ENCODE results near the gene ELP5.

Gene ELP5

DNA sequence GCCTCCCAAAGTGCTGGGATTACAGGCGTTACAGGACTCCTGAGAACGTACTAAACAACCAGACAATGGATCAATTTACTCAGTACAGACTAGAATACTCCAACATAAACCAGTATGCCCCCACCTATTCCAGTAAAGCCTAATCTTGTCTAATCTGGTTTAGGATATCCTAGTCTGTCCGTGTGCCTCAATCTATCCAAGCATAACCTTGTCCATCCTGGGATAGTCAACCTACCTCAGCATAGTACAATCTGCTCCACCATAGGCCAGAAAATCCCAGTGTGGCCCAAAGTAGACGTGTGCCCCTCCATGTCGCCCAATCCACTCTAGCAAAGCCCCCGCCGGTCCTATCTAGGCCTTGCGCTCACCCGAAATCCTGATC is 18.3 kb upstream of the ELP5 start:
- H3K4me1 ChIP-seq (ENCODE audit: control insufficient read depth, insufficient read depth, low read length) = peaks cover 9% of the 10 kb centered on the region
- peak overlapping the region; percentile 59 for H3K9ac ChIP-seq (ENCODE audit: low read length)
- peak overlapping the region; percentile 80 for H3K27ac ChIP-seq (ENCODE audit: low read depth, low read length)
- peaks cover 23% of the 10 kb centered on the region for H3K36me3 ChIP-seq (ENCODE audit: control insufficient read depth, insufficient read depth, low read length)
- peak overlapping the region; percentile 73 for H3K4me3 ChIP-seq (ENCODE audit: low read length)
- H3K27me3 ChIP-seq (ENCODE audit: control insufficient read depth, insufficient read depth, low read length) = no peaks in the 10 kb centered on the region

DNA sequence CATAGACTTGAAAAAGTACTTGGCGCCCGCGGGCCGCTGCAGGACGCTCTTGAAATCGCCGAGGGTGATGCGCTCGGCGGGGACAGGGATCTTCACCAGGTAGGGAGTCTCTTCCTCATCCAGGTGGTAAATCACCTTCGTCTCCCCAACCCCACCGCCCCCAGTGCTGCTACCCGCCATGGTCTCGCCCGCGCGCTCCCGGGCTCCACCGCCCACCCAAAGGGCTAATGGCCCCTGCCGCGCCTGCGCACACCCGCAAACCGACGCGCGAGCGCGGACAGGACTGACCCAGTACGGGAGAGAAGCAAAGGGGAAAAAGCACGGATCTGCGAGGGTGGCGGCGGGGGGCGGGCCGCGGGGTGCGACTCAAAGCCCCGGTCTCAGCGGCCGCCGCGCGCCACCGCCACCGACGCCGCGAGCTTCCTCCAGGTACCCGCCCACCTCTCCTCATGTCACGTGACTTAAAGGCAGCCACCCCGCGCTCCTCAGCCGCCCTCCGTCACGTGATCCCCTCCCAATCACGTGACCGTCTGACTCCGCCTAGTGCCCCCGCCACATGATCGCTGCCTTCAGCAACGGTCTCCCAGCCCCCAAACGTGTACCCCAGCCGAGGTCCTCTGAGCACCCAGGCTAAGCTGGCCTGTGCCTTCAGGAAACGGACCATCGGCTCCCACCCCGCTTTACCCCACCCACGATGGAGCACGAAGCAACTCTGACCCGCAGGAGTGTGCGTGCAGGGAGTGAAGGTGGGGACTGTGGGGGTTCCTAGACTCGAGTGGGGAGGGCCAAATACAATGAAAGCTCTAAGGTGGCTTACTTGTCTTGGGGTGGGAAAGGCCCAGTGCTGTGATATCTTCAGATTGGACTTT is 17.7 kb upstream of the ELP5 start, which contains the start of gene DVL2:
DVL2 (minus strand) TSS at position 435 of the 869 bp plus-strand sequence; CDS start at position 180, 255 bp downstream.
- Histone ChIP-seq H3K36me3 (ENCODE audit: control insufficient read depth, insufficient read depth, low read length) (peaks cover 17% of the 10 kb centered on the region), H3K4me1 (ENCODE audit: control insufficient read depth, insufficient read depth, low read length) (peaks cover 9% of the 10 kb centered on the region), H3K4me3 (ENCODE audit: low read length) (peak within 1 kb of the TSS; percentile 73)

GRCh38 chr17:7235693-7236665 is 16.0 kb upstream of the ELP5 start:
- Histone ChIP-seq H3K4me1 (ENCODE audit: control insufficient read depth, insufficient read depth, low read length) (peaks cover 15% of the 10 kb centered on the region), H3K36me3 (ENCODE audit: control insufficient read depth, insufficient read depth, low read length) (peaks cover 11% of the 10 kb centered on the region), H3K27me3 (ENCODE audit: control insufficient read depth, insufficient read depth, low read length) (no peaks in the 10 kb centered on the region), H3K9ac (ENCODE audit: low read length) (no peak overlapping the region), H3K27ac (ENCODE audit: low read depth, low read length) (no peak overlapping the region), H3K4me3 (ENCODE audit: low read length) (no peak overlapping the region)

More for the DNA sequence above, 17.7 kb upstream of the ELP5 start, which contains the start of gene DVL2:
- Histone ChIP-seq H3K9ac (ENCODE audit: low read length) (peak within 1 kb of the TSS; percentile 59), H3K27me3 (ENCODE audit: control insufficient read depth, insufficient read depth, low read length) (no peaks in the 10 kb centered on the region), H3K27ac (ENCODE audit: low read depth, low read length) (peak within 1 kb of the TSS; percentile 80)

DNA sequence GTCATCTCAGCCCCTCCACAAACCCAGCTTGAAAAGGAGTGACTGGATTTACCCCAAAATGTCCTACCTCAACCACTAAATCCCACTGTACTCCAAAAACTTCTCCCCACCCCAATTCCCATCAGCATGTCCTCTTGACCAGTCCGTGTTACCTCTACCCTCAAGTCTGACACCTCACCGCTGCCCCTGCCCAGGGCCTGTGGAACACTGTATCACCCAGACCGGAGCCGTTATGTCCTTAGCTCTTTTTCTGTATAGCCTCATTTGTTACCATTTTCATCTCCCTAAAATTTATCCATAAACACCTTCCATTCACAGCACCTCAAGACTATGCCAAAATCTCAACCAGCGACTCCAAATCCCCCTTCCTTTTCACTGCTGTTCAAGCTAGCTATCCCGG is 15.2 kb upstream of the ELP5 start:
- Histone ChIP-seq H3K4me1 (ENCODE audit: control insufficient read depth, insufficient read depth, low read length) (peaks cover 20% of the 10 kb centered on the region), H3K4me3 (ENCODE audit: low read length) (no peak overlapping the region), H3K9ac (ENCODE audit: low read length) (no peak overlapping the region), H3K27ac (ENCODE audit: low read depth, low read length) (peak overlapping the region; percentile 87), H3K27me3 (ENCODE audit: control insufficient read depth, insufficient read depth, low read length) (no peaks in the 10 kb centered on the region), H3K36me3 (ENCODE audit: control insufficient read depth, insufficient read depth, low read length) (peaks cover 14% of the 10 kb centered on the region)

- Histone ChIP-seq H3K36me3 (ENCODE audit: control insufficient read depth, insufficient read depth, low read length) (peaks cover 14% of the 10 kb centered on the region), H3K27ac (ENCODE audit: low read depth, low read length) (peak overlapping the region; percentile 87), H3K4me1 (ENCODE audit: control insufficient read depth, insufficient read depth, low read length) (peaks cover 20% of the 10 kb centered on the region), H3K9ac (ENCODE audit: low read length) (peak overlapping the region; percentile 10), H3K4me3 (ENCODE audit: low read length) (peak overlapping the region; percentile 54), H3K27me3 (ENCODE audit: control insufficient read depth, insufficient read depth, low read length) (no peaks in the 10 kb centered on the region)
These were observed 14.7 kb upstream of the ELP5 start for GRCh38 chr17:7237266-7237760.

GRCh38 chr17:7237761-7238419 is 14.1 kb upstream of the ELP5 start:
- Histone ChIP-seq H3K27me3 (ENCODE audit: control insufficient read depth, insufficient read depth, low read length) (no peaks in the 10 kb centered on the region), H3K4me1 (ENCODE audit: control insufficient read depth, insufficient read depth, low read length) (peaks cover 20% of the 10 kb centered on the region), H3K36me3 (ENCODE audit: control insufficient read depth, insufficient read depth, low read length) (peaks cover 14% of the 10 kb centered on the region), H3K4me3 (ENCODE audit: low read length) (peak overlapping the region; percentile 87), H3K27ac (ENCODE audit: low read depth, low read length) (peak overlapping the region; percentile 87), H3K9ac (ENCODE audit: low read length) (peak overlapping the region; percentile 47)

- H3K27ac ChIP-seq (ENCODE audit: low read depth, low read length) = peak overlapping the region; percentile 90
These were observed 13.5 kb upstream of the ELP5 start for GRCh38 chr17:7238420-7239090.

GRCh38 chr17:7239091-7240027 is 12.7 kb upstream of the ELP5 start, which contains the start of gene PHF23:
TSS of gene PHF23 (minus strand) at chr17:7239457. CDS start at chr17:7239279, 178 bp downstream.
- peak within 1 kb of the TSS; percentile 90 for H3K27ac ChIP-seq (ENCODE audit: low read depth, low read length)
- peaks cover 18% of the 10 kb centered on the region for H3K36me3 ChIP-seq (ENCODE audit: control insufficient read depth, insufficient read depth, low read length)

More at GRCh38 chr17:7238420-7239090, 13.5 kb upstream of the ELP5 start:
- Histone ChIP-seq H3K36me3 (ENCODE audit: control insufficient read depth, insufficient read depth, low read length) (peaks cover 14% of the 10 kb centered on the region), H3K27me3 (ENCODE audit: control insufficient read depth, insufficient read depth, low read length) (no peaks in the 10 kb centered on the region), H3K4me3 (ENCODE audit: low read length) (peak overlapping the region; percentile 87), H3K4me1 (ENCODE audit: control insufficient read depth, insufficient read depth, low read length) (peaks cover 18% of the 10 kb centered on the region), H3K9ac (ENCODE audit: low read length) (peak overlapping the region; percentile 81)

GRCh38 chr17:7240375-7240774 is 11.6 kb upstream of the ELP5 start:
- no peak overlapping the region for H3K27ac ChIP-seq (ENCODE audit: low read depth, low read length)
- H3K27me3 ChIP-seq (ENCODE audit: control insufficient read depth, insufficient read depth, low read length) = no peaks in the 10 kb centered on the region
- H3K36me3 ChIP-seq (ENCODE audit: control insufficient read depth, insufficient read depth, low read length) = peaks cover 18% of the 10 kb centered on the region
- peaks cover 18% of the 10 kb centered on the region for H3K4me1 ChIP-seq (ENCODE audit: control insufficient read depth, insufficient read depth, low read length)
- no peak overlapping the region for H3K4me3 ChIP-seq (ENCODE audit: low read length)
- no peak overlapping the region for H3K9ac ChIP-seq (ENCODE audit: low read length)

More at GRCh38 chr17:7239091-7240027, 12.7 kb upstream of the ELP5 start, which contains the start of gene PHF23:
- Histone ChIP-seq H3K9ac (ENCODE audit: low read length) (peak within 1 kb of the TSS; percentile 81), H3K4me3 (ENCODE audit: low read length) (peak within 1 kb of the TSS; percentile 87), H3K27me3 (ENCODE audit: control insufficient read depth, insufficient read depth, low read length) (no peaks in the 10 kb centered on the region), H3K4me1 (ENCODE audit: control insufficient read depth, insufficient read depth, low read length) (peaks cover 18% of the 10 kb centered on the region)

DNA sequence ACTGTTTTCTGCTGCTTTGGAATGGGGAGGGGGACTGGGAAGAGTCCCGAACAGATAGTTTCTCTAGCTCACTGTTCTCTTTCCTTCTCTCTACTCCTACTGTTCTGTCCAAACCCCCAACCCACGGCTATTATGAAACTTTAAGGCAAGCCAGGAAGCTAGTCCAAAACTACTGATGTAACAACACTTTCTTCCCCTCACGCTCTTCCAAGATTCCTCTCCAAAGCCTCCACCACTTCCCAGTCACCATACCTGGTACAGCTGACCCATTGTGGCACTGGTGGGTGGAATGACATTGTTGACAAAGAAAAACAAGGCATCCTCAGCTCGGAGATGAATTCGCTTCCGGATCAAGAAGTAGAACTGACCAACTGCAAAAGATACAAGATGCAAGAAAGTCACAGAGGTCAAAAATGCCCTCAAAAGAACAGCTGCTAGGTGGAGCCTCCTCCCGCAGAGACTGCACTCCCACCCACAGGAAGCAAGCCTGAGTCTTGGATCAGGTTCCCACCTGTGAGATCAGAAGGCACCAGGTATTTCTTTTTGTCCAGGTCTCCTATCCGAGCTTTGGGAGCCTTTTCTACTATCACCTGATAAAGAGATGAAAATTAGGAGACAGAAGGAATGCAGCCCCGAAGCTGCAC is 10.8 kb upstream of the ELP5 start:
- peak overlapping the region; percentile 98 for H3K27ac ChIP-seq (ENCODE audit: low read depth, low read length)
- H3K27me3 ChIP-seq (ENCODE audit: control insufficient read depth, insufficient read depth, low read length) = no peaks in the 10 kb centered on the region
- H3K4me3 ChIP-seq (ENCODE audit: low read length) = peak overlapping the region; percentile 84
- peaks cover 18% of the 10 kb centered on the region for H3K4me1 ChIP-seq (ENCODE audit: control insufficient read depth, insufficient read depth, low read length)
- H3K36me3 ChIP-seq (ENCODE audit: control insufficient read depth, insufficient read depth, low read length) = peaks cover 17% of the 10 kb centered on the region
- peak overlapping the region; percentile 13 for H3K9ac ChIP-seq (ENCODE audit: low read length)

Data from rectal smooth muscle tissue (tissue), 1 donor.